Activated CD8-positive, alpha-beta memory T cell treated with anti-CD3 and anti-CD28 coated beads, Interleukin-2, amount 10 ng/mL, durations not matched to agents 7 days and 5 days (primary cell): ENCODE data around the gene CCL16. TPM values are rescaled to one million over a fixed set of nuclear protein-coding genes. Genes with fewer than 3 reads are reported as not detected.
"Not testable (repeated sequence)": the region's sequence is repeated elsewhere in the genome, so short reads cannot be mapped to it uniquely, and the experiment has no call there.

Experiments
- ATAC-seq: fragments of 150-1000 bp; cut with Tn5 transposase; one replicate; pipeline ENCODE4 v1.10.0; 2021; ENCODE audit warnings: moderate library complexity
- CTCF ChIA-PET: fragments of 350-600 bp; sonication (Branson Sonifier 250); formaldehyde crosslinking; loops from one replicate; lab custom pipeline; 2021; ENCODE audit warnings: antibody characterized with exemption; lab: Charles Lee
- DNase-seq: peaks from one replicate; pipeline ENCODE4 v3.0.0-alpha.2; 2020
- H3K27ac Mint-ChIP-seq: one replicate; pipeline ENCODE4 v1.8.0; 2021; ENCODE audit warnings: mild to moderate bottlenecking, mixed read lengths
- H3K27me3 Mint-ChIP-seq: one replicate; pipeline ENCODE4 v1.8.0; 2021; ENCODE audit warnings: mixed read lengths
- H3K36me3 Mint-ChIP-seq: one replicate; pipeline ENCODE4 v1.8.0; 2021; ENCODE audit warnings: mild to moderate bottlenecking, mixed read lengths
- H3K4me1 Mint-ChIP-seq: one replicate; pipeline ENCODE4 v1.8.0; 2021; ENCODE audit warnings: mixed read lengths
- H3K4me3 Mint-ChIP-seq: one replicate; pipeline ENCODE4 v1.8.0; 2021; ENCODE audit warnings: mild to moderate bottlenecking, moderate library complexity, mixed read lengths
- H3K9me3 Mint-ChIP-seq: one replicate; pipeline ENCODE4 v1.8.0; 2022; ENCODE audit warnings: low read depth, mixed read lengths
- total RNA-seq, 2 experiments: library from RNA; stranded (reverse); gene quantifications; one replicate each; pipeline ENCODE4 v1.2.3, GENCODE V29; 2021

The CCL16 gene
- total RNA-seq, 2 experiments from 2014 or later = not detected

GRCh38 chr17:36001862-36002603, 20.7 kb upstream of the CCL16 start:
- H3K4me3 Mint-ChIP-seq = no peak overlapping the region
- no peak for ATAC-seq
- no peaks in the 10 kb centered on the region for H3K27me3 Mint-ChIP-seq
- no peak for DNase-seq
- H3K27ac Mint-ChIP-seq = no peak overlapping the region
- CTCF ChIA-PET = interaction anchor here (0.9 kb wide), 1 partner anchor 26 kb away, joined by 3 read pairs; no protein-coding TSS in a partner anchor
- H3K4me1 Mint-ChIP-seq = peaks cover 12% of the 10 kb centered on the region
- H3K9me3 Mint-ChIP-seq = no peaks in the 10 kb centered on the region
- H3K36me3 Mint-ChIP-seq = no peaks in the 10 kb centered on the region

- Mint-ChIP-seq H3K27me3 (no peaks in the 10 kb centered on the region), H3K4me3 (no peak within 1 kb of the TSS), H3K36me3 (no peaks in the 10 kb centered on the region), H3K9me3 (no peaks in the 10 kb centered on the region), H3K4me1 (peaks cover 19% of the 10 kb centered on the region), H3K27ac (no peak within 1 kb of the TSS)
- no peak for DNase-seq
- ATAC-seq = no peak
- CTCF ChIA-PET = interaction anchor here (0.9 kb wide), 1 partner anchor 25 kb away, joined by 3 read pairs; no protein-coding TSS in a partner anchor
These were observed 19.9 kb upstream of the CCL16 start, which contains the start of gene CCL15 for GRCh38 chr17:36001110-36001771. Gene CCL15 (minus strand): TSS chr17:36001553. CDS start chr17:36001492, 61 bp downstream.

GRCh38 chr17:36000732-36001109, 19.4 kb upstream of the CCL16 start:
- DNase-seq (no peak), ATAC-seq (no peak)
- H3K27me3 Mint-ChIP-seq = peaks cover under 1% of the 10 kb centered on the region
- no peaks in the 10 kb centered on the region for H3K9me3 Mint-ChIP-seq
- peaks cover 19% of the 10 kb centered on the region for H3K4me1 Mint-ChIP-seq
- CTCF ChIA-PET = no interaction called here
- no peak overlapping the region for H3K27ac Mint-ChIP-seq
- no peak overlapping the region for H3K4me3 Mint-ChIP-seq
- no peaks in the 10 kb centered on the region for H3K36me3 Mint-ChIP-seq

GRCh38 chr17:35998756-35999155, 17.5 kb upstream of the CCL16 start:
- H3K36me3 Mint-ChIP-seq = peaks cover 7% of the 10 kb centered on the region
- peaks cover 7% of the 10 kb centered on the region for H3K4me1 Mint-ChIP-seq
- ATAC-seq (no peak), DNase-seq (no peak)
- H3K27me3 Mint-ChIP-seq = peaks cover 13% of the 10 kb centered on the region
- no peak overlapping the region for H3K27ac Mint-ChIP-seq
- CTCF ChIA-PET = interaction anchor here (1.4 kb wide), 1 partner anchor 29 kb away, joined by 3 read pairs; no protein-coding TSS in a partner anchor
- H3K9me3 Mint-ChIP-seq = peaks cover 6% of the 10 kb centered on the region
- H3K4me3 Mint-ChIP-seq = no peak overlapping the region

GRCh38 chr17:35998018-35998545, 16.8 kb upstream of the CCL16 start:
- H3K4me1 Mint-ChIP-seq = peaks cover 7% of the 10 kb centered on the region
- H3K27ac Mint-ChIP-seq = no peak overlapping the region
- H3K27me3 Mint-ChIP-seq = peaks cover 13% of the 10 kb centered on the region
- H3K9me3 Mint-ChIP-seq = peaks cover 6% of the 10 kb centered on the region
- H3K4me3 Mint-ChIP-seq = no peak overlapping the region
- H3K36me3 Mint-ChIP-seq = peaks cover 8% of the 10 kb centered on the region
- no peak for ATAC-seq
- no peak for DNase-seq
- CTCF ChIA-PET = interaction anchor here (1.4 kb wide), 1 partner anchor 29 kb away, joined by 3 read pairs; no protein-coding TSS in a partner anchor

GRCh38 chr17:35995346-35995745, 14.0 kb upstream of the CCL16 start:
- not testable (repeated sequence) for H3K9me3 Mint-ChIP-seq, H3K27ac Mint-ChIP-seq, H3K4me1 Mint-ChIP-seq, H3K36me3 Mint-ChIP-seq, H3K4me3 Mint-ChIP-seq, ATAC-seq, DNase-seq
- H3K27me3 Mint-ChIP-seq = peaks cover 17% of the 10 kb centered on the region
- CTCF ChIA-PET = interaction anchor here (1.4 to 1.6 kb wide), 2 partner anchors 10 to 154 kb away, joined by 3 to 5 read pairs; no protein-coding TSS in a partner anchor

- Mint-ChIP-seq H3K27me3 (peaks cover 17% of the 10 kb centered on the region), H3K36me3 (peaks cover 16% of the 10 kb centered on the region), H3K9me3 (peaks cover 11% of the 10 kb centered on the region), H3K4me3 (no peak overlapping the region), H3K27ac (no peak overlapping the region), H3K4me1 (peaks cover 2% of the 10 kb centered on the region)
- CTCF ChIA-PET = interaction anchor here (1.2 kb wide), 1 partner anchor 157 kb away, joined by 3 read pairs; no protein-coding TSS in a partner anchor
- ATAC-seq = no peak
- DNase-seq = no peak
These were observed 9.8 kb upstream of the CCL16 start for GRCh38 chr17:35991075-35991474.

- peaks cover 2% of the 10 kb centered on the region for H3K4me1 Mint-ChIP-seq
These were observed 6.9 kb upstream of the CCL16 start for GRCh38 chr17:35988164-35988563.

GRCh38 chr17:35986643-35987042, 5.3 kb upstream of the CCL16 start, which contains the start of gene CCL14:
Gene CCL14 (minus strand): TSS chr17:35986729. CDS start chr17:35986649, 80 bp downstream.
- Mint-ChIP-seq H3K27me3 (peaks cover 4% of the 10 kb centered on the region), H3K9me3 (peaks cover 5% of the 10 kb centered on the region), H3K27ac (no peak within 1 kb of the TSS), H3K36me3 (peaks cover 8% of the 10 kb centered on the region), H3K4me3 (no peak within 1 kb of the TSS), H3K4me1 (peaks cover 9% of the 10 kb centered on the region)
- CTCF ChIA-PET = interaction anchor here (1.0 to 2.3 kb wide), 4 partner anchors 9 to 19 kb away, joined by 3 to 7 read pairs (median 5); no protein-coding TSS in a partner anchor
- ATAC-seq (no peak), DNase-seq (no peak)

More at GRCh38 chr17:35988164-35988563, 6.9 kb upstream of the CCL16 start:
- H3K36me3 Mint-ChIP-seq = peaks cover 8% of the 10 kb centered on the region
- peaks cover 5% of the 10 kb centered on the region for H3K9me3 Mint-ChIP-seq
- H3K4me3 Mint-ChIP-seq = no peak overlapping the region
- no peak for ATAC-seq
- peaks cover 4% of the 10 kb centered on the region for H3K27me3 Mint-ChIP-seq
- H3K27ac Mint-ChIP-seq = no peak overlapping the region
- DNase-seq = no peak
- CTCF ChIA-PET = interaction anchor here (2.0 to 2.3 kb wide), 2 partner anchors 12 to 19 kb away, joined by 5 to 7 read pairs; no protein-coding TSS in a partner anchor

- Mint-ChIP-seq H3K27ac (no peak overlapping the region), H3K9me3 (peaks cover 3% of the 10 kb centered on the region), H3K4me3 (no peak overlapping the region), H3K27me3 (no peaks in the 10 kb centered on the region), H3K4me1 (peaks cover 11% of the 10 kb centered on the region), H3K36me3 (peaks cover 5% of the 10 kb centered on the region)
- ATAC-seq = no peak
- DNase-seq = no peak
- CTCF ChIA-PET = interaction anchor here (4.0 kb wide), 1 partner anchor 15 kb away, joined by 15 read pairs; no protein-coding TSS in a partner anchor
These were observed 2.8 kb upstream of the CCL16 start for GRCh38 chr17:35984140-35984539.

- Mint-ChIP-seq H3K27me3 (no peaks in the 10 kb centered on the region), H3K27ac (no peak overlapping the region), H3K4me1 (peaks cover 11% of the 10 kb centered on the region), H3K9me3 (no peaks in the 10 kb centered on the region), H3K36me3 (peaks cover 2% of the 10 kb centered on the region), H3K4me3 (no peak overlapping the region)
- DNase-seq (no peak), ATAC-seq (no peak)
- CTCF ChIA-PET = interaction anchor here (0.8 to 16.0 kb wide), 8 partner anchors 13 to 166 kb away, joined by 3 to 465 read pairs (median 6); no protein-coding TSS in a partner anchor
These were observed 1.3 kb upstream of the CCL16 start for GRCh38 chr17:35982409-35983191.

- Mint-ChIP-seq H3K36me3 (peaks cover 2% of the 10 kb centered on the region), H3K9me3 (no peaks in the 10 kb centered on the region), H3K4me1 (peaks cover 11% of the 10 kb centered on the region), H3K27me3 (no peaks in the 10 kb centered on the region), H3K27ac (no peak overlapping the region), H3K4me3 (no peak overlapping the region)
- CTCF ChIA-PET = interaction anchor here (0.8 to 16.0 kb wide), 8 partner anchors 12 to 167 kb away, joined by 3 to 465 read pairs (median 6); no protein-coding TSS in a partner anchor
- ATAC-seq (no peak), DNase-seq (no peak)
These were observed 622 bp upstream of the CCL16 start for GRCh38 chr17:35981908-35982330.
